DMS114 treated with DMSO at 0.1 percent for 48 hours (cell line): ENCODE results near the gene PPDPF.
A peak's percentile ranks its signal among the peaks of the same experiment; 100 is the strongest.
"Not testable (repeated sequence)": the region's sequence is repeated elsewhere in the genome, so short reads cannot be mapped to it uniquely, and the experiment has no call there.

Experiments
- DNase-seq: peaks from one replicate; lab custom pipeline; 2025; ENCODE audit not compliant: unreplicated experiment; lab: John Stamatoyannopoulos, UW

PPDPF gene

GRCh38 chr20:63547725-63548480, 27.3 kb downstream of the PPDPF start, which contains the start of gene SRMS:
SRMS (minus strand) TSS chr20:63547749; CDS start chr20:63547463, 286 bp downstream.
- no peak for DNase-seq

GRCh38 chr20:63548542-63548941, 28.0 kb downstream of the PPDPF start:
- no peak for DNase-seq

- DNase-seq: no peak
These were observed 28.5 kb downstream of the PPDPF start for GRCh38 chr20:63549019-63549418.

GRCh38 chr20:63549679-63550282, 29.2 kb downstream of the PPDPF start:
- DNase-seq: no peak

- no peak for DNase-seq
These were observed 30.5 kb downstream of the PPDPF start for GRCh38 chr20:63551068-63551467.

- DNase-seq: no peak
These were observed 32.1 kb downstream of the PPDPF start for GRCh38 chr20:63552481-63553249.

GRCh38 chr20:63553251-63553932, 32.8 kb downstream of the PPDPF start:
- peak; percentile 34 for DNase-seq

GRCh38 chr20:63553933-63554290, 33.3 kb downstream of the PPDPF start, which contains the start of gene FNDC11:
FNDC11 (plus strand) TSS chr20:63554159; CDS start chr20:63555664, 1,505 bp downstream.
- DNase-seq: no peak

- no peak for DNase-seq
These were observed 34.1 kb downstream of the PPDPF start for GRCh38 chr20:63554361-63555278.

- no peak for DNase-seq
These were observed 35.3 kb downstream of the PPDPF start for GRCh38 chr20:63555661-63556381.

- no peak for DNase-seq
These were observed 36.4 kb downstream of the PPDPF start for GRCh38 chr20:63556873-63557478.

GRCh38 chr20:63557481-63557891, 36.9 kb downstream of the PPDPF start:
- DNase-seq: no peak

- no peak for DNase-seq
These were observed 38.4 kb downstream of the PPDPF start for GRCh38 chr20:63558804-63559484.

- not testable (repeated sequence) for DNase-seq
These were observed 39.1 kb downstream of the PPDPF start for GRCh38 chr20:63559485-63560332.

- no peak for DNase-seq
These were observed 39.8 kb downstream of the PPDPF start for GRCh38 chr20:63560333-63560805.

- DNase-seq: no peak
These were observed 40.5 kb downstream of the PPDPF start for GRCh38 chr20:63560856-63561609.
